Measurements from ENCODE around the gene SULT1A2. TPM values are rescaled to one million over a fixed set of nuclear protein-coding genes. Genes with fewer than 3 reads are reported as not detected.

The SULT1A2 gene
- total and polyA plus RNA-seq, 2 of the 13 experiments (the other 11 are each of a cell fraction or from before 2014, with no cell fraction given) = 33.0 to 34.2 TPM

DNA sequence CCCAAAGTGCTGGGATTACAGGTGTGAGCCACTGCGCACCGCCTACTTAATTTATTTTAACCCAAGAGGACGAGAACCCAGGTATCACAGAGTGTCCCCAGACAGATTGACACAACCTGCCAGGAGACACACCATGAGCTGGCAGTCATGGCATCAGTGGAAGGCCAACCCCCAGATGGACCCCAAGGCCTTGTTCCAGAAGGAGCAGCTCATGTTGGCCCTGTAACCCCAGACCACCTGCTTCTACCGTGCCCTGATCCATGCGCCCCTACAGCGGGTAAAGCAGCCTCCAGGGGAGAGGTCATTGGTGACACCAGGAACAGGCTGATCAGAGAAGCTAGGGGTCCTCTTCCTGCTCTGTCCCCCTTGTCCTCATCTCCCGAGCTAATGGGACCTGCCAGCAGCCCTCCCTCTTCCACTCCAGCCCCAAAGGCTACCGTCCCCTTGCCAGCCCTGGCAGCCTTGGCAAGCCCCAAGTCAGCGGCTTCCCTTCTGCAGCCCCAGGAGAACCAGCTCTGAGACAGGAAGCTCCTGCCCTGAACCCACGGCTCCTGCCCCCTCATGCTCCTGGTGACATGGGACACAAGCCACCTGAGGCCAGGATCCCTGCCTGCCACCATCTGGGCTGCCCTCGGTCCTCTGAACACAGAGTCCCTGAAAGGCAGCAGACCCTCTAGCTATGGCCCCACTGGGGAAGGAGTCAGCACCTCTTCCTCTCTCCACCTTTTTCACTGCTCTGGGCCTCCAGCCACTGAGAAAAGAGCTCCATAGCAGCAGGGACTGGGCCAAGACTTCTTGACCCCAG, 6.7 kb upstream of the SULT1A2 start (continued):
- TF ChIP-seq, protein P1, sequence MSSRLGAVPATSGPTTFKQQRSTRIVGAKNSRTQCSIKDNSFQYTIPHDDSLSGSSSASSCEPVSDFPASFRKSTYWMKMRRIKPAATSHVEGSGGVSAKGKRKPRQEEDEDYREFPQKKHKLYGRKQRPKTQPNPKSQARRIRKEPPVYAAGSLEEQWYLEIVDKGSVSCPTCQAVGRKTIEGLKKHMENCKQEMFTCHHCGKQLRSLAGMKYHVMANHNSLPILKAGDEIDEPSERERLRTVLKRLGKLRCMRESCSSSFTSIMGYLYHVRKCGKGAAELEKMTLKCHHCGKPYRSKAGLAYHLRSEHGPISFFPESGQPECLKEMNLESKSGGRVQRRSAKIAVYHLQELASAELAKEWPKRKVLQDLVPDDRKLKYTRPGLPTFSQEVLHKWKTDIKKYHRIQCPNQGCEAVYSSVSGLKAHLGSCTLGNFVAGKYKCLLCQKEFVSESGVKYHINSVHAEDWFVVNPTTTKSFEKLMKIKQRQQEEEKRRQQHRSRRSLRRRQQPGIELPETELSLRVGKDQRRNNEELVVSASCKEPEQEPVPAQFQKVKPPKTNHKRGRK (CRISPR knock-in tag; IDR thresholded peaks at IDR 0.05) = no peak
- peak; percentile 53; the same call in 1 of the 2 replicates for TF ChIP-seq ZNF547 (CRISPR knock-in tag; IDR thresholded peaks at IDR 0.05)
- TF ChIP-seq, protein P2, sequence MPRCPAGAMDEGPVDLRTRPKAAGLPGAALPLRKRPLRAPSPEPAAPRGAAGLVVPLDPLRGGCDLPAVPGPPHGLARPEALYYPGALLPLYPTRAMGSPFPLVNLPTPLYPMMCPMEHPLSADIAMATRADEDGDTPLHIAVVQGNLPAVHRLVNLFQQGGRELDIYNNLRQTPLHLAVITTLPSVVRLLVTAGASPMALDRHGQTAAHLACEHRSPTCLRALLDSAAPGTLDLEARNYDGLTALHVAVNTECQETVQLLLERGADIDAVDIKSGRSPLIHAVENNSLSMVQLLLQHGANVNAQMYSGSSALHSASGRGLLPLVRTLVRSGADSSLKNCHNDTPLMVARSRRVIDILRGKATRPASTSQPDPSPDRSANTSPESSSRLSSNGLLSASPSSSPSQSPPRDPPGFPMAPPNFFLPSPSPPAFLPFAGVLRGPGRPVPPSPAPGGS (CRISPR knock-in tag; IDR thresholded peaks at IDR 0.05) = no peak
- no peak for TF ChIP-seq MTF2 (CRISPR knock-in tag; IDR thresholded peaks at IDR 0.05; ENCODE audit: borderline replicate concordance)
- no peak for TF ChIP-seq ZNF816 (CRISPR knock-in tag; IDR thresholded peaks at IDR 0.05; ENCODE audit: borderline replicate concordance)
- no peak for TF ChIP-seq KMT2A (CRISPR knock-in tag; IDR thresholded peaks at IDR 0.05)
- TF ChIP-seq NFRKB (IDR thresholded peaks at IDR 0.05) = no peak
- no peak for TF ChIP-seq SATB2 (CRISPR knock-in tag; IDR thresholded peaks at IDR 0.05)

DNA sequence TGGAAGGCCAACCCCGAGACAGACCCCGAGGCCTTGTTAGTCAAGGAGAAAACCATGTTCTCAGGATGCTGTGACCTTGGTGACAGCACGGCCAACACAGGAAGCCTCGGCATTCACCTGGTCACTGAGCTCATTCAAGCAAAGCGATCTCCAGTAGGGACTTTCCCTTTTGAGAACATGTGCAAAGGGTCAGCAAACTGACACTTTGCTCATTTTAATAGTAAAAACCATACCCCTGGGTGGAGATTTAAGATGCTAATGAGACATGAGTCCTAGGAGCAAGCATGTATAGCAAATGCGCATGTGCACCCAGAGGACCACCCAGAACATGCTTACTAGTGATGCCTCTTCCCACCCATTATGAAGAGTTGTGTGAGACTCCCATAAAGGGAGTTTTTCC, 5.7 kb upstream of the SULT1A2 start:
- intact Hi-C loops (cut with micrococcal nuclease; ENCODE audit: unreplicated experiment) = no loop called here
- POLR2A ChIA-PET = no interaction called here
- H3K4me1 ChIP-seq (ENCODE audit: insufficient read depth, low read length) = peaks cover 18% of the 10 kb centered on the region
- no peak overlapping the region for H2AFZ ChIP-seq (ENCODE audit: low read length)
- H3K9me3 ChIP-seq (ENCODE audit: low read length) = no peaks in the 10 kb centered on the region
- ATAC-seq (no peak), DNase-seq (ENCODE audit: low spot score) (no peak), FAIRE-seq (no peak)
- peaks cover 0 to 11% of the 10 kb centered on the region in 2 experiments; a peak in 3 of 5 replicates for H3K36me3 ChIP-seq (replicated peaks in 1 of 2; ENCODE audit: control insufficient read depth in 1 of 2, insufficient read depth in 2 of 2, low read length in 2 of 2)
- no peak overlapping the region for H3K4me2 ChIP-seq (ENCODE audit: low read depth, low read length)
- no peak overlapping the region for H3K27ac ChIP-seq (ENCODE audit: extremely low read length, insufficient read depth, low read length)
- no peak overlapping the region for H3K9ac ChIP-seq (ENCODE audit: insufficient read depth, low read depth, low read length)
- TF ChIP-seq, protein P3, sequence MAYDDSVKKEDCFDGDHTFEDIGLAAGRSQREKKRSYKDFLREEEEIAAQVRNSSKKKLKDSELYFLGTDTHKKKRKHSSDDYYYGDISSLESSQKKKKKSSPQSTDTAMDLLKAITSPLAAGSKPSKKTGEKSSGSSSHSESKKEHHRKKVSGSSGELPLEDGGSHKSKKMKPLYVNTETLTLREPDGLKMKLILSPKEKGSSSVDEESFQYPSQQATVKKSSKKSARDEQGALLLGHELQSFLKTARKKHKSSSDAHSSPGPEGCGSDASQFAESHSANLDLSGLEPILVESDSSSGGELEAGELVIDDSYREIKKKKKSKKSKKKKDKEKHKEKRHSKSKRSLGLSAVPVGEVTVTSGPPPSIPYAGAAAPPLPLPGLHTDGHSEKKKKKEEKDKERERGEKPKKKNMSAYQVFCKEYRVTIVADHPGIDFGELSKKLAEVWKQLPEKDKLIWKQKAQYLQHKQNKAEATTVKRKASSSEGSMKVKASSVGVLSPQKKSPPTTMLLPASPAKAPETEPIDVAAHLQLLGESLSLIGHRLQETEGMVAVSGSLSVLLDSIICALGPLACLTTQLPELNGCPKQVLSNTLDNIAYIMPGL (CRISPR knock-in tag; IDR thresholded peaks at IDR 0.05; ENCODE audit: borderline replicate concordance in 1 of 2, low read depth in 1 of 2) = no peak
- TF ChIP-seq, protein P4, sequence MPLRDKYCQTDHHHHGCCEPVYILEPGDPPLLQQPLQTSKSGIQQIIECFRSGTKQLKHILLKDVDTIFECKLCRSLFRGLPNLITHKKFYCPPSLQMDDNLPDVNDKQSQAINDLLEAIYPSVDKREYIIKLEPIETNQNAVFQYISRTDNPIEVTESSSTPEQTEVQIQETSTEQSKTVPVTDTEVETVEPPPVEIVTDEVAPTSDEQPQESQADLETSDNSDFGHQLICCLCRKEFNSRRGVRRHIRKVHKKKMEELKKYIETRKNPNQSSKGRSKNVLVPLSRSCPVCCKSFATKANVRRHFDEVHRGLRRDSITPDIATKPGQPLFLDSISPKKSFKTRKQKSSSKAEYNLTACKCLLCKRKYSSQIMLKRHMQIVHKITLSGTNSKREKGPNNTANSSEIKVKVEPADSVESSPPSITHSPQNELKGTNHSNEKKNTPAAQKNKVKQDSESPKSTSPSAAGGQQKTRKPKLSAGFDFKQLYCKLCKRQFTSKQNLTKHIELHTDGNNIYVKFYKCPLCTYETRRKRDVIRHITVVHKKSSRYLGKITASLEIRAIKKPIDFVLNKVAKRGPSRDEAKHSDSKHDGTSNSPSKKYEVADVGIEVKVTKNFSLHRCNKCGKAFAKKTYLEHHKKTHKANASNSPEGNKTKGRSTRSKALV (CRISPR knock-in tag; IDR thresholded peaks at IDR 0.05) = no peak
- TF ChIP-seq ZNF841 (CRISPR knock-in tag; IDR thresholded peaks at IDR 0.05; ENCODE audit: borderline replicate concordance) (no peak), JUND (CRISPR knock-in tag; IDR thresholded peaks at IDR 0.05) (no peak)
- 35% methylated on average over 4 of the region's 6 CpGs for WGBS (ENCODE audit: low lambda C conversion rate)
- H3K4me3 ChIP-seq (replicated peaks in 1 of 3; ENCODE audit: insufficient read depth in 1 of 3, low read depth in 2 of 3, low read length in 3 of 3) = no peak overlapping the region
- H4K20me1 ChIP-seq (ENCODE audit: insufficient read depth, low read length) = no peaks in the 10 kb centered on the region
- in situ Hi-C loops (cut with HindIII; ENCODE audit: extremely low pct_ligation_motif_present, low pct_unique_long_range_greater_than_20kb) = no loop called here
- H3K27me3 ChIP-seq (ENCODE audit: control insufficient read depth in 1 of 2, insufficient read depth in 2 of 2, low read length in 2 of 2) = no peaks in the 10 kb centered on the region
- BruUV-seq (replicated peaks) = no TSS peak
- no peaks in the 10 kb centered on the region for H3K79me2 ChIP-seq (ENCODE audit: insufficient read depth, low read length)
- CTCF ChIA-PET (ENCODE audit: low intra/inter-chr PET ratio, low total read pairs) = no interaction called here
